Neural crest cell (in vitro differentiated cells): ENCODE data around the gene FHL2. TPM values are rescaled to one million over a fixed set of nuclear protein-coding genes. Genes with fewer than 3 reads are reported as not detected.

Source experiments
- DNase-seq: peaks from one replicate; pipeline ENCODE4 v3.0.0; 2021; ENCODE audit warnings: low read depth, mixed read lengths, low spot score
- H3K27ac Mint-ChIP-seq: one replicate; pipeline ENCODE4 v1.8.0; 2021; ENCODE audit warnings: mild to moderate bottlenecking, mixed read lengths; ENCODE audit not compliant: unreplicated experiment
- H3K27me3 Mint-ChIP-seq: 2 replicates; pipeline ENCODE4 v1.8.0; 2021; ENCODE audit warnings: low read depth, mild to moderate bottlenecking, mixed read lengths
- H3K36me3 Mint-ChIP-seq: 2 replicates; pipeline ENCODE4 v1.8.0; 2021; ENCODE audit warnings: low read depth, mild to moderate bottlenecking, mixed read lengths
- H3K4me1 Mint-ChIP-seq: 2 replicates; pipeline ENCODE4 v1.8.0; 2021; ENCODE audit warnings: mixed read lengths
- H3K4me3 Mint-ChIP-seq: one replicate; pipeline ENCODE4 v1.8.0; 2021; ENCODE audit warnings: mild to moderate bottlenecking, mixed read lengths
- H3K9me3 Mint-ChIP-seq: 2 replicates; pipeline ENCODE4 v1.8.0; 2021; ENCODE audit warnings: mixed read lengths
- long read RNA-seq: library from polyadenylated mRNA; unstranded; transcript quantifications from one replicate; pipeline ENCODE4 v2.0.0, GENCODE V29; 2020
- total RNA-seq: library from RNA; stranded (reverse); gene quantifications from 2 replicates; pipeline ENCODE4 v1.2.1, GENCODE V29; 2021
- TF ChIP-seq, protein P1 (sequence below): fragments of 200-600 bp; sonication (generic); conservative IDR thresholded peaks from 2 replicates; pipeline ENCODE4 v1.5.0; 2021; ENCODE audit warnings: antibody characterized with exemption, mild to moderate bottlenecking

The FHL2 gene, protein sequence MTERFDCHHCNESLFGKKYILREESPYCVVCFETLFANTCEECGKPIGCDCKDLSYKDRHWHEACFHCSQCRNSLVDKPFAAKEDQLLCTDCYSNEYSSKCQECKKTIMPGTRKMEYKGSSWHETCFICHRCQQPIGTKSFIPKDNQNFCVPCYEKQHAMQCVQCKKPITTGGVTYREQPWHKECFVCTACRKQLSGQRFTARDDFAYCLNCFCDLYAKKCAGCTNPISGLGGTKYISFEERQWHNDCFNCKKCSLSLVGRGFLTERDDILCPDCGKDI
- 3.8 and 4.8 TPM in 2 replicates for total RNA-seq
- long read RNA-seq, partial matches to known transcripts, result 0 of 5 reads
- long read RNA-seq, other reads (novel, unspliced or antisense), result 0 of 5 reads

GRCh38 chr2:105398336-105399206 is at the start of gene FHL2:
Gene FHL2 (minus strand): TSS chr2:105399051. CDS start chr2:105386516, 12,535 bp downstream.
- TF ChIP-seq, protein P1, sequence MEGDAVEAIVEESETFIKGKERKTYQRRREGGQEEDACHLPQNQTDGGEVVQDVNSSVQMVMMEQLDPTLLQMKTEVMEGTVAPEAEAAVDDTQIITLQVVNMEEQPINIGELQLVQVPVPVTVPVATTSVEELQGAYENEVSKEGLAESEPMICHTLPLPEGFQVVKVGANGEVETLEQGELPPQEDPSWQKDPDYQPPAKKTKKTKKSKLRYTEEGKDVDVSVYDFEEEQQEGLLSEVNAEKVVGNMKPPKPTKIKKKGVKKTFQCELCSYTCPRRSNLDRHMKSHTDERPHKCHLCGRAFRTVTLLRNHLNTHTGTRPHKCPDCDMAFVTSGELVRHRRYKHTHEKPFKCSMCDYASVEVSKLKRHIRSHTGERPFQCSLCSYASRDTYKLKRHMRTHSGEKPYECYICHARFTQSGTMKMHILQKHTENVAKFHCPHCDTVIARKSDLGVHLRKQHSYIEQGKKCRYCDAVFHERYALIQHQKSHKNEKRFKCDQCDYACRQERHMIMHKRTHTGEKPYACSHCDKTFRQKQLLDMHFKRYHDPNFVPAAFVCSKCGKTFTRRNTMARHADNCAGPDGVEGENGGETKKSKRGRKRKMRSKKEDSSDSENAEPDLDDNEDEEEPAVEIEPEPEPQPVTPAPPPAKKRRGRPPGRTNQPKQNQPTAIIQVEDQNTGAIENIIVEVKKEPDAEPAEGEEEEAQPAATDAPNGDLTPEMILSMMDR, result peak; percentile 62
- Mint-ChIP-seq H3K36me3 (no peaks in the 10 kb centered on the region), H3K27me3 (peaks cover 30% of the 10 kb centered on the region), H3K4me1 (peaks cover 15% of the 10 kb centered on the region), H3K4me3 (peak within 1 kb of the TSS; percentile 88), H3K27ac (no peak within 1 kb of the TSS), H3K9me3 (no peaks in the 10 kb centered on the region)
- peak; percentile 63 for DNase-seq

DNA sequence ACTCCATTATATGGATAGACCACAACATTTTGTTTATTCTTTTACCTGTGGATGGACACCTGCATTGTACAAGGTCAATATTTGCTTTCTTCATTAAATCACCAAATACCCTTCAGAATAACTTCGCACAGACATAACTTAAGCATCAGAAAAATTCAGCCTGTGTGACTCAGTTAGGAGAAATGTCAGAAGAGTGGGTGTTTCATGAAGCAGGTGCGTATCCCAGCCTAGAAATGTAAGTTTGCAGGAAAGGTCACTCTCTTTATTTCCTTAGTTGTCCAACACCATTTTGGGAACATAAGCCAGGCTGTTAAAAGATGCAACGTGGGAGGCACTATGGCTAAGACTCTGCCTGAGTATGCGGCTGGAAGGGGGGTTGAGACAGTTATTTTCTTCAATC is 48.6 kb upstream of the FHL2 start:
- H3K27me3 Mint-ChIP-seq, result no peaks in the 10 kb centered on the region
- TF ChIP-seq, protein P1, result no peak
- no peak for DNase-seq
- H3K4me1 Mint-ChIP-seq, result no peaks in the 10 kb centered on the region
- H3K9me3 Mint-ChIP-seq, result no peaks in the 10 kb centered on the region
- no peak overlapping the region for H3K4me3 Mint-ChIP-seq
- H3K36me3 Mint-ChIP-seq, result no peaks in the 10 kb centered on the region
- H3K27ac Mint-ChIP-seq, result no peak overlapping the region

DNA sequence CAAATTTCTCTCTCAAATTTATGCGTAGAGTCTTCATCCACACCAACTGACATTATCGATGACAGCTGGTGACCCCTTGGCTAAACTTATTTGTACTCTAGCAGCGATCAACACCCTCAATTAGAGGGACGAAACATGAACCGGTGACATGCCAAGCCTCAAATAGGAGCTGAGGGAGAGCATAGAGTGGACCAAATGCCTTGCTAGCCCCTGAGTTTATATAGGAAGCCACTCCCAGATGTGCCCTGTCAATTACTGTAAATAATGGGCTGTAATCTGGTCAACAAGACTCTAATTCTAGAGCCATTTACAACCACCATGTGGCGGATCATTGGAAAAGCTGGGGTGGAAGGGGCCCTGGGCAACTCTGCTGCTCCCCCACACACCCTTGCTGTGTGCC is 47.6 kb upstream of the FHL2 start:
- Mint-ChIP-seq H3K36me3 (no peaks in the 10 kb centered on the region), H3K27ac (no peak overlapping the region), H3K27me3 (no peaks in the 10 kb centered on the region), H3K9me3 (no peaks in the 10 kb centered on the region), H3K4me1 (peaks cover 4% of the 10 kb centered on the region), H3K4me3 (no peak overlapping the region)
- no peak for DNase-seq
- TF ChIP-seq, protein P1, result no peak

DNA sequence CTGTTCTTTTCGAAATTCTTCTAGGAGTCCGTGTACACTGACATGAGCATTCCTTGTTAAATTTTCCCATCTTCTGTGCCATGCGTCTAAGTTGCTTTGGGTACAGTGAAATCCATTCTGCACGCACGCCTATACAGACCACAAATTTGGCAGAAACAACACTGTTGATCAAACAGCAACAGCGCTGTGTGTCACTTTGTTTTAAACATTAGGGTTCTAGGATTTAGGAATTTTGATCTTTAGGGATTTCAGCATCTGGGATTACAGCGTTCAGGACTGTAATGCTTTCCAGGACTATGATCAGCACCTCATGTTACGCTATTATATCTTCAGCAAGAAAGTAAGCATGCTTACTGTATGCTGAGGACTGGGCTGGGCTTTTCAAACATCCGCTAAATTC is 47.1 kb upstream of the FHL2 start:
- Mint-ChIP-seq H3K27ac (no peak overlapping the region), H3K27me3 (no peaks in the 10 kb centered on the region), H3K4me1 (peaks cover 4% of the 10 kb centered on the region), H3K9me3 (no peaks in the 10 kb centered on the region), H3K4me3 (no peak overlapping the region), H3K36me3 (no peaks in the 10 kb centered on the region)
- TF ChIP-seq, protein P1, result no peak
- DNase-seq, result no peak

GRCh38 chr2:105445498-105445897 is 46.6 kb upstream of the FHL2 start:
- H3K27me3 Mint-ChIP-seq, result no peaks in the 10 kb centered on the region
- TF ChIP-seq, protein P1, result no peak
- H3K9me3 Mint-ChIP-seq, result no peaks in the 10 kb centered on the region
- no peak for DNase-seq
- H3K4me3 Mint-ChIP-seq, result no peak overlapping the region
- H3K27ac Mint-ChIP-seq, result no peak overlapping the region
- peaks cover 4% of the 10 kb centered on the region for H3K4me1 Mint-ChIP-seq
- no peaks in the 10 kb centered on the region for H3K36me3 Mint-ChIP-seq
